ENCODE data around the gene RERG. TPM values are rescaled to one million over a fixed set of nuclear protein-coding genes. Genes with fewer than 3 reads are reported as not detected.

The RERG gene
- total and polyA plus RNA-seq, 2 of the 4 experiments (the other 2 are of a cell fraction), result not detected

- CTCF ChIA-PET, result no interaction called here
- no peak for ATAC-seq (ENCODE audit: low read depth)
- POLR2A ChIA-PET (ENCODE audit: unreplicated experiment), result no interaction called here
- Histone ChIP-seq H3K79me1 (ENCODE audit: low read depth in 1 of 2, low read length in 2 of 2) (no peaks in the 10 kb centered on the region), H2AK5ac (ENCODE audit: low read depth, low read length) (no peak overlapping the region), H3K4me2 (ENCODE audit: low read depth, low read length) (no peak overlapping the region), H3K27me3 (ENCODE audit: control insufficient read depth, insufficient read depth, low read length) (no peaks in the 10 kb centered on the region), H2AK9ac (replicated peaks; ENCODE audit: low read depth, low read length, poor library complexity) (no peak overlapping the region), H2BK120ac (ENCODE audit: low read depth, low read length) (no peak overlapping the region), H4K8ac (ENCODE audit: low read depth in 2 of 2, low read length in 2 of 2) (no peak overlapping the region), H4K5ac (ENCODE audit: low read depth, low read length) (no peak overlapping the region), H3K56ac (ENCODE audit: extremely low read depth, insufficient read depth, low read length) (no peak overlapping the region), H3K27ac (ENCODE audit: insufficient read depth, low read length) (no peak overlapping the region), H3K14ac (replicated peaks; ENCODE audit: low read depth, low read length) (no peak overlapping the region), H3K9me1 (ENCODE audit: insufficient read depth, low read length) (no peaks in the 10 kb centered on the region), H3K9me3 (ENCODE audit: control insufficient read depth, insufficient read depth, low read length) (no peaks in the 10 kb centered on the region), H2BK5ac (ENCODE audit: low read depth, low read length, poor library complexity, severe bottlenecking) (no peak overlapping the region), H2BK15ac (ENCODE audit: low read depth, low read length) (no peak overlapping the region), H2BK20ac (ENCODE audit: low read depth, low read length) (no peak overlapping the region), H4K20me1 (ENCODE audit: insufficient read depth, low read length) (no peaks in the 10 kb centered on the region), H3K36me3 (ENCODE audit: control insufficient read depth, insufficient read depth, low read length) (no peaks in the 10 kb centered on the region), H3K4me1 (ENCODE audit: control insufficient read depth, insufficient read depth, low read length) (no peaks in the 10 kb centered on the region), H3K9ac (ENCODE audit: low read depth, low read length) (no peak overlapping the region), H3K18ac (ENCODE audit: low read depth, low read length) (no peak overlapping the region), H3K23ac (ENCODE audit: low read depth, low read length) (no peak overlapping the region), H3K4ac (ENCODE audit: low read depth, low read length) (no peak overlapping the region), H4K91ac (ENCODE audit: insufficient read depth, low read depth, low read length) (no peak overlapping the region), H2AFZ (replicated peaks; ENCODE audit: low read length, poor library complexity) (no peak overlapping the region), H3K4me3 (ENCODE audit: insufficient read depth, low read depth, low read length) (no peak overlapping the region)
- no CpG with 5 or more reads among the region's 1 CpG for WGBS, 2 experiments (ENCODE audit: extremely low coverage in 2 of 2, insufficient read length in 1 of 2)
- in situ Hi-C loops (cut with MboI; ENCODE audit: low sequenced_read_pairs) (no loop called here), intact Hi-C loops (cut with micrococcal nuclease) (loop anchor here (2.0 to 5.0 kb wide), 3 partner anchors 42 to 421 kb away; no protein-coding TSS in a partner anchor), dilution Hi-C loops (cut with HindIII; ENCODE audit: low sequenced_read_pairs, unreplicated experiment) (no loop called here)
- TF ChIP-seq MAFK (IDR thresholded peaks at IDR 0.05; ENCODE audit: low read depth, low read length) (no peak), CHD1 (IDR thresholded peaks at IDR 0.05; ENCODE audit: low read depth, low read length) (no peak), BHLHE40 (IDR thresholded peaks at IDR 0.05; ENCODE audit: low read depth, low read length) (no peak), CEBPB (IDR thresholded peaks at IDR 0.05; ENCODE audit: low read depth, low read length) (no peak), POLR2A (IDR thresholded peaks at IDR 0.05; ENCODE audit: low read depth, low read length) (no peak), RFX5 (IDR thresholded peaks at IDR 0.05; ENCODE audit: low read depth, low read length) (no peak), SMC3 (IDR thresholded peaks at IDR 0.05; ENCODE audit: low read depth, low read length) (no peak), MXI1 (IDR thresholded peaks at IDR 0.05; ENCODE audit: borderline replicate concordance, low read depth, low read length) (no peak), NFE2L2 (IDR thresholded peaks at IDR 0.05; ENCODE audit: low read depth, low read length) (no peak), RAD21 (IDR thresholded peaks at IDR 0.05; ENCODE audit: low read length) (no peak), USF2 (IDR thresholded peaks at IDR 0.05; ENCODE audit: low read depth, low read length) (no peak), FOS (IDR thresholded peaks at IDR 0.05; ENCODE audit: low read depth, low read length) (no peak), MAZ (IDR thresholded peaks at IDR 0.05; ENCODE audit: borderline replicate concordance, low read depth, low read length) (no peak), CTCF (conservative IDR thresholded peaks at IDR 0.05; ENCODE audit: low read depth, low read length) (no peak), ELK1 (IDR thresholded peaks at IDR 0.05; ENCODE audit: borderline replicate concordance, low read depth, low read length) (no peak), RCOR1 (IDR thresholded peaks at IDR 0.05; ENCODE audit: insufficient replicate concordance, low read length) (no peak)
- no TSS peak for BruUV-seq (replicated peaks)
- DNase-seq, result no peak
These were observed 47.1 kb upstream of the RERG start for GRCh38 chr12:15268309-15268708.

Data from IMR-90 (cell line).